Stimulated activated CD4-positive, alpha-beta T cell treated with anti-CD3 and anti-CD28 coated beads, Interleukin-12 subunit alpha, Interleukin-12 subunit beta, amount 100 ng/mL, for 24 hours (primary cell): ENCODE data around the gene DNAL1.
"Not testable (repeated sequence)": the region's sequence is repeated elsewhere in the genome, so short reads cannot be mapped to it uniquely, and the experiment has no call there.

Experiments used
- DNase-seq, 2 experiments: peaks; one replicate each; pipeline ENCODE4 v3.0.0-alpha.2; 2020; ENCODE audit warnings: low read depth in 2 of 2

The DNAL1 gene

GRCh38 chr14:73708076-73708475 lies 63.3 kb downstream of the DNAL1 start:
- DNase-seq = not testable (repeated sequence)

- no peak for DNase-seq
These were observed 65.2 kb downstream of the DNAL1 start for GRCh38 chr14:73709904-73710469.

- DNase-seq = no peak
These were observed 66.0 kb downstream of the DNAL1 start for GRCh38 chr14:73710737-73711136.

- no peak for DNase-seq
These were observed 67.3 kb downstream of the DNAL1 start for GRCh38 chr14:73712071-73712506.

GRCh38 chr14:73712540-73713180 lies 67.9 kb downstream of the DNAL1 start:
- DNase-seq = peak in 1 of 2 experiments; percentile 30

GRCh38 chr14:73713206-73713802 lies 68.5 kb downstream of the DNAL1 start:
- DNase-seq = no peak

GRCh38 chr14:73713803-73714655 lies 69.2 kb downstream of the DNAL1 start, which contains the start of gene PNMA1:
Gene PNMA1, minus strand, starts transcription at chr14:73714384. Its CDS starts 745 bp downstream, at chr14:73713639.
- DNase-seq = peak; percentile 74 to 79

GRCh38 chr14:73714656-73715081 lies 69.9 kb downstream of the DNAL1 start:
- DNase-seq = no peak

GRCh38 chr14:73715707-73716106 lies 70.9 kb downstream of the DNAL1 start:
- no peak for DNase-seq

GRCh38 chr14:73717266-73717665 lies 72.5 kb downstream of the DNAL1 start:
- no peak for DNase-seq

- DNase-seq = no peak
These were observed 73.1 kb downstream of the DNAL1 start for GRCh38 chr14:73717711-73718417.

GRCh38 chr14:73718418-73719251 lies 73.8 kb downstream of the DNAL1 start:
- DNase-seq = no peak

GRCh38 chr14:73719361-73719760 lies 74.6 kb downstream of the DNAL1 start:
- no peak for DNase-seq

GRCh38 chr14:73719791-73720190 lies 75.0 kb downstream of the DNAL1 start:
- no peak for DNase-seq

GRCh38 chr14:73720636-73721035 lies 75.8 kb downstream of the DNAL1 start:
- no peak for DNase-seq

- DNase-seq = no peak
These were observed 76.5 kb downstream of the DNAL1 start for GRCh38 chr14:73721101-73721821.

- DNase-seq = no peak
These were observed 77.8 kb downstream of the DNAL1 start for GRCh38 chr14:73722581-73722980.

- no peak for DNase-seq
These were observed 78.6 kb downstream of the DNAL1 start for GRCh38 chr14:73723406-73723796.

GRCh38 chr14:73723797-73724661 lies 79.2 kb downstream of the DNAL1 start:
- no peak for DNase-seq
